NCI-H2107 treated with DMSO at 0.1 percent for 48 hours (cell line): ENCODE results near the gene CKB.
A peak's percentile ranks its signal among the peaks of the same experiment; 100 is the strongest.

Source experiments
- DNase-seq: peaks from one replicate; lab custom pipeline; 2025; ENCODE audit not compliant: unreplicated experiment; lab: John Stamatoyannopoulos, UW

CKB gene

DNA sequence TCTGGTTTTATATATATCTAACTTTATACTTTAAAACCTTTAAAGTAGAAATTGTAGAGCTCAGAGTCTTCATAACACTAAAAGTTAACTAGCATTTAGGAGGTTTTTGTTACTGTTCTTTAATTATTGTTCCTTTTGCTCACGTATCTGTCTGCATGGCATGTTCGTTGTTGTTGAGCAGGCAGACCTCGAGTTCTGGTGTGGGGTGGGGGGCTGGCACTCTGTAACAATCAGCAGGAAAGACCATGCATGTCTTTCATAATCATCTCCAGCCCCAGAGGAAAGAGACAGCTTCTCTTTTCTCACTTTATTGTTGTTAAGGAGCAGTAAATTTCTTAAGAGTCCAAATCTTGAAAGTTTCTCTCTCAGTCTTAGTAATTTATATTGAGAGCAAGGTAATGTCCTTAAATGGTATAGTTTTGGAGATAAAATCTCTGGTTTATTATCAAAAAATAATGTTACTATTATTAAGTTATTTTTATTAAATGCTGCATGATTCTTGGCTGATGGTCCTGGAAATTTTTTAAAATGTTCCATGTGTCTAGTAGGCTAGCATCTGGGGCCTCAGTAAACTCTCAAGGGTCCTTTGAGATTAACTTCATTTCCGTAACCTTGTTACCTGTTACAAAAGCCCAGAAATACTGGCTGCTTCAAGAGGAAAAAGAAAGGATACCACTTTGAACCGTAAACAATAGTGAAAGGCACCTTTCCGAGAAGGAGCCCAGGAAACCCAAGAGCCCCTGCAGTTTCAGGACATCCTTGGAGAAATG lies 30.3 kb downstream of the CKB start:
- DNase-seq: no peak

DNA sequence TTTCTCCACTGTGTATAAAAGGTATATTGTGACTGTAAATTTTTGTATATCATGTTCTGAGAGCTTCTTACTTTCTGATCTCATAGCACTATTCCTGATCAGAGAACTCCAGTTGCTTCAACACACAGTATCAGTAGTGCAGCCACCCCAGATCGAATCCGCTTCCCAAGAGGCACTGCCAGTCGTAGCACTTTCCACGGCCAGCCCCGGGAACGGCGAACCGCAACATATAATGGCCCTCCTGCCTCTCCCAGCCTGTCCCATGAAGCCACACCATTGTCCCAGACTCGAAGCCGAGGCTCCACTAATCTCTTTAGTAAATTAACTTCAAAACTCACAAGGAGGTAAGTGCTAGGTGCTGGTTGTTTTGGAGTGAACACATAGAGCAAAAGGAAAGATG lies 30.9 kb downstream of the CKB start:
- DNase-seq: no peak

DNA sequence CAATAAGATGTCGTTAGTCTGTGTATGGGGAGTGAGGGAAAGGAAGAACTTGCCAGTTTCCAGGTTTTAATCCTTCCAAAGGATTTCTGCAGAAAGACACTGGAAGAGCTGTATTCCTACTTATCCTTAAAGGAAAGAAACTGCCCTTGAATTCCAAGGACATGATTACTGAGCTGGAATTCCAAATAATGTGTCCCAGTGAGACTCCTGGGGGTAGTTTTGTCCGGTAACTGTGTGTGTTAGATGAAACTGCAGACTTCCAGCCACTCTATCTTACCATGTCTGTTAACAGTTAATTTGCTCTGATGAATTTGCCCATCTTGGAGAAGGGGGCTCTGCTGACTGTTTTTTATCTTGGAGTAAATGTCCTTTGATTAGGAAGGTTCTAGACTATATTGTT lies 33.0 kb downstream of the CKB start:
- DNase-seq: no peak

DNA sequence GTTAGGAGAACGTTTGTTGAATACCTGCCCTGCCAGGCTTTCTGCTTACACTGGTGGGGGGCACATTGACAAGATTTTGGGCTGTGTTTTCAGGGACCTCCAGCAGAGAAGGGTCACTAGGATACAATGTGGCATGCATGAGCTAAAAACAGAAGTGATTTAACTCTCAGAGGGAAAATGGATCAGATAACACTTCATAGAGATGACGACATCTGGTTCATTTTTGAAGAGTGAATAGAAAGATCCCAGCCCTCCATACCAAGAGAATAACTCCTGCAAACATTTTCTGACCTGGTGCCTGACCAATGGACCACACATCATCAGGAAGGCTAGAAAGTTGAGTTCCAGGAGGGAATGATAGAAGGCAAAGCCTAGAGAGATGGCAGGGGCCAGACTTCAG lies 33.7 kb downstream of the CKB start:
- DNase-seq: peak; percentile 19

DNA sequence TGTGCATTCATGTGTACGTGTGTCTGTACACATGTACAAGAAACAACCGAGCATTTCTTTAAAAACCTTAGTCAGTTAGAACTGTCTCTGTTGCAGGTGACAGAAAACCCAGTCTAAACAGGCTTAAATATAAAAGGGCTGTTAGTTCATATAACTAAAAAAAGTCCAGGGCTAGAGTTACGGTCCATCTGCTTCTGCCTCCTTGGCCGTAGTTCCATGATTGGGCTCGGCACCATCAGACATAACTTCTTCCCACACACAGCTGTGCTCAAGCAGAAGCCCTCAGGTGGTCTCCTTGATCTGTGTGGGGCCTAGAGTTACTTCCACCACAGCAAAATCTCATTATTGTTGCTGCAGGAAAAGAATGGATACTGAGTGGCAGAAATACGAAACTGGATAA lies 34.6 kb downstream of the CKB start:
- no peak for DNase-seq

DNA sequence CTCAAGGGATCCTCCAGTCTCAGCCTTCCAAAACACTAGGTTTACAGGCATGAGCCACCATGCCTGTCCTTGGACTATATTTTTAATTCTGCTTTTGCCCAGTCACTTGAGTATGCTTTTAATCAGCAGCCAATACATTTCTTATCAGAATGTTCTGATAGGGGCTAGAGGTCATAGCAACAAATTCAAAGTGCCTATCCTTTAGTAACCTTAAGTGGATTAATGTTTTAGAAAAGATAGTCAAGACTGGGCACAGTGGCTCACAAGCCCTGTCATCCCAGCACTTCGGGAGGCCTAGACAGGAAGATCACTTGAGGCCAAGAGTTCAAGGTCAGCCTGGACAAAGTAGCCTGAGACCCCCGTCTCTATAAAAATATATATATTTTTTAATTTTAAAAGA lies 37.1 kb downstream of the CKB start:
- DNase-seq: no peak

DNA sequence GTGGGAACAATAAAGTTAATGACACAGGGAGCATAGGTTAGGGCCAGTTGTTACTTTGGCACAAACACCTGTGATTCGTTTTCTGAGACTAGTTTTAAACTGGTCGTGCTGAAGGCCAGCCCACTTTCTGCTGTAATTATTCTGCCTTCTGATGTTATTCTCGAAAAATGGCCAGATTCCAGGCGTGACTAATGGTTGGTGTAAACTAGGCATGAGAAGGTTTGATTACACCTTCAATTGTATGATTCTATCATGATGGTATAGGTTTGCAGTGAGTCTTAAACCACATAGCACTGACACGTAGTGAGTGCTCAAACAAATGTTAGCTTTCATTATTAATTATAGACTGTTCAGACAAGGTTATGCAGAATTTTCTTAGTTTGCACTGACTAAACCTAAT lies 39.0 kb downstream of the CKB start:
- DNase-seq: no peak

DNA sequence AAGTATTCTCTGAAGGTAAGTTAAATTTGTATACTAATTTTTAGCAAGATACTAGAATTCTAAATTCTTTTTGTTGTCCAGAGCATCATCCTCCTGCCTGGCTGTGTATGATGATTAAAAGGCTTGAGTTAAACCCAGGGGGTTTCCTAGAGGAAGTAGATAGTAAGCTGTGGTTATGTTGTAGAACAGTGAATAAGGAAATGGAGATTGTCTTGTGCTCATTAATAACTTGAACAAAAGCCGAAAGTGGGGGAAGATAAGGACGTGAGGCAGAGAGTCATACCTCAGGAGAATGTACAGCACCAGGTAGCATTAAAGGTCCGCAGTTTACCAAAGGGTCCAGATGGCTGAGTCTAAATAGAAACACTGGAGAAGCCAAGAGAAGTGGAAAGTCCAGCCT lies 42.0 kb downstream of the CKB start:
- DNase-seq: no peak

DNA sequence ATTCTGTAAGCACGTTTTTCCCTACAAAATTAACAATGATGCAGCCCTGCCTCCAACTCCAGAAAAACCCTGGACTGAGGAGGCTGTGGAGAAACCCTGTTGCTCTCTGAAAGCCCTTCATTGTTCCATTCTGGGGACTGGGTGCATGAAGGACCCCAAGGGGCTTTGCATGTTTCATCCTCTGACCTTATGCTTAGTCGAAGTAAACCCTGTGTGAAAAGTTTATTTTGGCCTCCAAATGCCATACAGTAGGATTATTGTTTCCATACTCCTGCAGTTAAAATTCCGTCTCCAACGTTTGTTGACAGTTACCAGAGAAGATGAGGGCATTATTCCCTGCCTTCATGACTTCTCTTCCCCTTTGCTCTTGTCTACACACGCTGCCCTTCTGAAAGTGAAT lies 46.0 kb downstream of the CKB start:
- no peak for DNase-seq

DNA sequence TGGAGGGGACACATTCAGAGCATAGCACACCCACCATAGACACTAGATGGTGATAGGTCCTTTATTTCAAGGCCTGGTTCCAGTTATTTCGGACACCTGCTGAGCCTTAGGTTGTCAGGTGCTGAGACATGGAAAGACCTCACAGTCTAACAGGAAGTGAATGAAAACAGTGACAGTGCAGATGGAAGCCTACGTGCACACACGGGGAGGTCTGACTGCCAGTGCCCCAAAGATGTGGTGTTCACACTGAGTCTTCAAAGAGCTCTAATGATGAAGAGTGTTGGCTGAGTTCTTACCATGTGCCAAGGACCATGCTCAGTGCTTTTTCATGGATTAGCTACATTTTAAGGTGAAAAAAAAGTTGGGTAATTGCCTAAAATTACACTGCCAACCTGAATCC lies 46.6 kb downstream of the CKB start:
- DNase-seq: no peak

DNA sequence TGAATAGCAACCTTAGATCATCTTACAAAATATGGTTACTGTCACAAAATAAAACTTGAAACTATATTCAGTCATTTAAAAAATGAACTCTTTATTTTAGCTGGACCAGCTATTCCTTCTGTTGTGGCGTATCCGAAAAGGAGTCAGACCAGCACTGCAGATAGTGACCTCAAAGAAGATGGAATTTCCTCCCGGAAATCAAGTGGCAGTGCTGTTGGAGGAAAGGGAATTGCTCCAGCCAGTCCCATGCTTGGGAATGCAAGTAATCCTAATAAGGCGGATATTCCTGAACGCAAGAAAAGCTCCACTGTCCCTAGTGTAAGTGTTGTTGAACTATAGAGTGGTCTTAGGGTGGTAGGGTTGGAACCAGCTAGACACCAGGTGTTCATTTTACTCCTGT lies 47.7 kb downstream of the CKB start:
- DNase-seq: no peak

DNA sequence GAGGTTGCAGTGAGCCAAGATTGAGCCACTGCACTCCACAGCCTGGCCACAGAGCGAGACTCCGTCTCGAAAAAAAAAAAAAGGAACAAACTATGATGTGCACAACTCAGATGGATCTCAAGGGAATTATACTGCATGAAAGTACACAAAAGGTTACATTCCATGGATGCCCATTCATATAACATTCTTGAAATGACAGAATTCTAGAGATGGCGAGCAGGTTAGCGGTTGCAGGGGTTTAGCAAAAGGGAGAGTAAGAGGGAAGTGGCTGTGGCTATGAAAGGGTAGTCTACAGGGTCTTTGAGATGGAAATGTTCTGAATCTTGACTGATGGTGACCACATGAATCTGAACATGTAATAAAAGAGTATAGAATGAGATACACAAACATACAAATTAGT lies 49.7 kb downstream of the CKB start:
- no peak for DNase-seq
